Limb (tissue), 2 donors: Measurements from ENCODE around the gene C1orf198.

ENCODE experiments used
- DNase-seq, 2 donors: peaks; one replicate each; pipeline ENCODE4 v3.0.0-alpha.2; 2016; ENCODE audit errors: extremely low spot score in 2 of 2

Gene C1orf198

GRCh38 chr1:230809256-230809990 is 58.9 kb downstream of the C1orf198 start:
- DNase-seq, result no peak

GRCh38 chr1:230808281-230808872 is 59.9 kb downstream of the C1orf198 start:
- DNase-seq, result peak in 1 of 2 donors; percentile 49

- DNase-seq, result no peak
Measured at GRCh38 chr1:230807561-230808280, 60.6 kb downstream of the C1orf198 start.

DNA sequence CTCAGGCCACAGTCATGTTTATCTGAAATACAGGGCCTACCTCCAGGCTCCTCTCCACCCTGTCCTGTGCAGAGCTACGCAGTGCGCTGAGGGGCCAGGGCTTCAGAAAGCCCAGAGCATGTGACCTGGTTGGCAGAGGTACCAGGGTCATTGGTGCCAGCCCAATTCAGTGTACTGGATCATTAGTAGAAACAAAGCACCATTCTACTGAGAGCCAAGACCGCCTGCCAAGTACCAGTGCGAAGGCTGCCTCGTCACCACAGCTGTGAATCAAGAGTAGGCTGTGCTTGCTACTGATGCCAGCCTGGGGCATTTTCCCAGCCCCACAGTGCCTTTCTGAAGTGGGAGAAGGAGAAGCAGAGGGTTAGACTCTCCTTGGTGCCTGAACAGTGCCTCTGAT is 61.3 kb downstream of the C1orf198 start:
- DNase-seq, result no peak

GRCh38 chr1:230806552-230806951 is 61.8 kb downstream of the C1orf198 start:
- DNase-seq, result no peak

GRCh38 chr1:230804396-230804795 is 63.9 kb downstream of the C1orf198 start:
- DNase-seq, result no peak

DNA sequence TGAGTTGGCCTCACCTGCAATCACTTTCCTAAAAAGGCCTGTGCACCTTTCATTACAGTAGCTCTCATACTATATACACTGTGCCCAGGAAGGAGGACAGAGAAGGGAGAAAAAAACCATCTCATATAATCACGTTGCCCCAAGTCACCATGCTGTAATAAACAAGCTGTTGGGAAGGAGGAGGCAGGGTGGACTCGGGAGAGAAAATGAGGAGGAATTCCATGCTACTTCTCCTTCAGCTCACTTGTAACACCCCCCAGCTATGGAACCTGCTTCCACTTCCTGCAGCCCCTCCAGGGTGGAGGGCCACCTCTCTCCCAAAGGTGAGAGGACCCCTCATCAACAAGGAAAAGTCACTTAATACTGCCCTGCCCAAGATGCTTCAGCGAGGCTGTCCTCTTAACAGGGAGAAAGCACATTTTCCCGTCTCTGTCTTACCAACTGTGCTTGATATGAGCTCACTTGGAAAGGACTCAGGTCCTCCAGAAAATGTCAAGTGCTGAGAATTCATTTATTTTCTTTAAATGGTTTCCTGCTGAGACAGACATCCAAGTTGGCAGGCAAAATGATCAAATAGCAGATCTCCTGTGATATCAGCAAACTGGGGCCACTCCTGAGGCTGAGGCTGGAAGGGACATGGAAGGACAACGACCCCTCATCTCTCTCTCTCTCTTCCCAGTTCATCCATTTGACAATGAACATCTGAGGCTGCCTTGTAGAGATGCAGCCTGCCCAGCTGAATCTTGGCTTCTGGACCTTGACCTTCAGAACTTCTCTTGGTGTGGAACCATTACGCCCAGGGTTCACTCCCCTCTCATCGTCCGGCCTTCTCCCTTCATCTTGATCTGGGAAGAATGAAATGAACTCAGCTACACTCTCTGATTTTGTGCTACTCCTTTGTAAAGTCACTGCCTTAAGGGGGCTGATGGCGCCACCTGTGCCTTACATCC is 67.2 kb downstream of the C1orf198 start:
- DNase-seq, result no peak

GRCh38 chr1:230798491-230798890 is 69.8 kb downstream of the C1orf198 start:
- DNase-seq, result no peak

DNA sequence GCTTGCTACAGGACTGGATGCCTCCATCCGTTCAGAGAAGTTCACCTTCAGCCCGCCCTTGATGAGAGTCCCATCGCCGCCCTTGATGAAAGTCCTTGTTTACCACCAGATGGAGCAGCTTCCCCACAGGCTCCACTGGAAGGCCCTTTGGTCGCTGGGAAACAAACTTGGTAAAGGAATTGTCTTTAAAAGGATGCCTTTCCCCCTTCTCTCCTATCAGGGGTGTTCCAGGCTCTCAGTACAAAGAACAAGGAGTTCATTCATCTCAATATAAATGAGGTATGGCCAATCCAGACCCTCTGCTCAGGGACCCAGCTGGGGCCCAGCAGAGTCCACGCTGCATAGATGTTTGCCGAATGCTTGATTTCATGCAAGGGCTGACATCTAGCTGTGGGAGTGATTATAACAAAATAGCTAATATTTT is 70.4 kb downstream of the C1orf198 start:
- peak; percentile 73 to 86 for DNase-seq

GRCh38 chr1:230797376-230797920 is 70.9 kb downstream of the C1orf198 start:
- DNase-seq, result no peak

GRCh38 chr1:230796626-230797025 is 71.7 kb downstream of the C1orf198 start:
- DNase-seq, result no peak

GRCh38 chr1:230794871-230795605 is 73.3 kb downstream of the C1orf198 start:
- no peak for DNase-seq

- DNase-seq, result peak in 1 of 2 donors; percentile 67
Measured at GRCh38 chr1:230794431-230794830, 73.9 kb downstream of the C1orf198 start.

GRCh38 chr1:230793463-230793745 is 74.9 kb downstream of the C1orf198 start:
- DNase-seq, result no peak

GRCh38 chr1:230792691-230793462 is 75.4 kb downstream of the C1orf198 start:
- no peak for DNase-seq

DNA sequence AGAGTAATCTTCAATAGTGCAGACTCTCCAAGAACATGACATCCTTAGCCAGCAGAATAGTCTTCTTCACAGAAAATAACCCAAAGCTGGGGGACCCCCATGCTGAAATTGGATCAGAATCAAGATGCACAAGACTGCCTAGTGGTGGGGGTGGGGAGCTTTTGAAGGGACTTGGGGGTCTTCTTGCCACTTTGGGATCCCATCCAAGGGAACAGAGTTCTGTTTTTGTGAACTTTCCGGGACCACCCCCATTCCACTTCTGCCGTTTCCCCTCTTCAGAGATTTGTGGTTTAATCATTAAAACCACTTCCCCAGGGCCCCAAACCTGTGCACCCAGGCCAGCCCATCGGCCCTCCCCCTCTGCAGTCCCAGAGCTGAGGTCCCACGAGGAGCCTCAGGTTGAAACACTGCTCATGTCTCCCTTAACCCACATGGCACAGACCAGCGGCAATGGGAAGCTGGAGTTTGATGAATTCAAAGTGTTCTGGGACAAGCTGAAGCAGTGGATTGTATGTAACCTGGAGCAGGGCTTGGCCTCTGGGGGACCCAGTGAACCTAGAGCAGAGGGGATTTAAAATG is 76.2 kb downstream of the C1orf198 start:
- DNase-seq, result no peak

DNA sequence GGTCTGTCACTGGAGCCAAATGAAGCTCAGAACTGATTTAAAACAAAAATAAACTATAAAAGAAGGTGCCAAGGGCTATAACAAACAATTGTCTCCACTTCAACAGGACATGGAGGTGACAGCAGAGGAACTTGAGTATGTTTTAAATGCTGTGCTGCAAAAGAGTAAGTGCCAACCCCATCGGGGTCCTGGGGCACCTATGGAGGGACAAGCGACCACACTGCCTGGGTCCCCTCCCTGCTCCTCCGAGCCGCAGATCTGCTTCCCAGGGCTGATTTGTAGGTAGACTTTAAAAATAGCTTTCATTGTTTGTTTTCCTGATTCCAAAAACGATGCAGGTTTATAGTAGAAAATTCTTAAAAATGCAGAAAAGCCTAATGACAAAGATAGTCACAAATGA is 78.3 kb downstream of the C1orf198 start:
- DNase-seq, result no peak

- no peak for DNase-seq
Measured at GRCh38 chr1:230788561-230789275, 79.6 kb downstream of the C1orf198 start.

DNA sequence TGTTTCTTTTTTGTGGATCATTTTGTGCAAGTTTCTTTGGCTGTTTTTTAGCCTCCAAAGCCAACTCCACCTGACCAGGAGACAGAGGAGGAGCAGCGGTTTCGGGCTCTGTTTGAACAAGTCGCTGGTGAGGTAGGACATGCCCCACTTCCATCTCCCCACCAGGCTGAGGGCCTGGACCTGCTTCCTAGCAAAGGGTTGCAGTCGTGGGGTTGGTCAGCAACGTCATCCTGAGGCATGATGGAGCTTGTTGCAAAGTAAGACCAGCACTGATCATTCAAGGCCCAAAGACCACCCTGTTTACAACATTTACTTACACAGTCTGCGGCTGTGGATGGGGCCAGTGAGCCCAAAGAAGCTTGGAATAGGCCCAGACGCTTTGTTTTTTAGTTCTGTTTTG is 80.8 kb downstream of the C1orf198 start:
- no peak for DNase-seq
